SK-N-SH (cell line): ENCODE measurements around the gene KRT35.

Experiments used
- CHD2 ChIP-seq: fragments of 150-350 bp; IDR thresholded peaks from 2 replicates; pipeline ENCODE4 v1.6.1; 2018; ENCODE audit warnings: low read length; ENCODE audit not compliant: partially characterized antibody
- EP300 ChIP-seq, 2 experiments: IDR thresholded peaks; 2 replicates each; pipeline versions ENCODE4 v1.4.0 to v1.6.1; 2012; ENCODE audit warnings: borderline replicate concordance in 1 of 2, low read depth in 1 of 2, low read length in 1 of 2
- JUND ChIP-seq: IDR thresholded peaks from 2 replicates; pipeline ENCODE4 v1.4.0; 2012
- MAX ChIP-seq: IDR thresholded peaks from 2 replicates; pipeline ENCODE4 v1.4.0; 2012; ENCODE audit warnings: low read depth
- TF ChIP-seq, protein P1 (sequence below): fragments of 200-600 bp; sonication (generic); IDR thresholded peaks from 2 replicates; pipeline ENCODE4 v1.6.1; 2017; ENCODE audit warnings: antibody characterized with exemption, mild to moderate bottlenecking, moderate library complexity
- TF ChIP-seq, protein P2 (sequence below): IDR thresholded peaks from 2 replicates; pipeline ENCODE4; 2012
- TF ChIP-seq, protein P3 (sequence below): IDR thresholded peaks from 2 replicates; pipeline ENCODE4 v1.4.0; 2012; ENCODE audit warnings: low read depth, borderline replicate concordance

DNA sequence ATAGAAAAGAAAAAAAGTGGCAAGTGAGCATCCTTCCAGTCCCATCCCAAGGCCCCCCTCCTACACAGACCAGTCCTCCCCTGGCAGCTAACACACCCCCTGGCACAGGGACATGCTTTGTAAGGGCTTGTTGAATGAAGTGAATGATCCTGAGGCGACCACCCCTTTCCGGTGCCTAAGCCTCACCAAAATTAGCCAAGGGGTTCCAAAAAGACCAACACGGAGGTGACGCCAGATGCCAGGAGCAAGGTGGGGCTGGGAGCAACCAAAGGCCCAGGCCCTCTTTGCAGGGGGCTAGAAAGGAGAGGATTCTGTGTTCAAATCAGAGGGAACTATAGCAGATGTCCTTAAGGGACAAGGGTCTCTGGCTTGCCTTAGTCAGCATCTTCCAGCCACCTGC is 5.5 kb downstream of the KRT35 start:
- TF ChIP-seq EP300 (IDR thresholded peaks at IDR 0.05; ENCODE audit: borderline replicate concordance in 1 of 2, low read depth in 1 of 2, low read length in 1 of 2) (no peak), MAX (no peak), CHD2 (no peak), JUND (no peak)
- TF ChIP-seq, protein P1, sequence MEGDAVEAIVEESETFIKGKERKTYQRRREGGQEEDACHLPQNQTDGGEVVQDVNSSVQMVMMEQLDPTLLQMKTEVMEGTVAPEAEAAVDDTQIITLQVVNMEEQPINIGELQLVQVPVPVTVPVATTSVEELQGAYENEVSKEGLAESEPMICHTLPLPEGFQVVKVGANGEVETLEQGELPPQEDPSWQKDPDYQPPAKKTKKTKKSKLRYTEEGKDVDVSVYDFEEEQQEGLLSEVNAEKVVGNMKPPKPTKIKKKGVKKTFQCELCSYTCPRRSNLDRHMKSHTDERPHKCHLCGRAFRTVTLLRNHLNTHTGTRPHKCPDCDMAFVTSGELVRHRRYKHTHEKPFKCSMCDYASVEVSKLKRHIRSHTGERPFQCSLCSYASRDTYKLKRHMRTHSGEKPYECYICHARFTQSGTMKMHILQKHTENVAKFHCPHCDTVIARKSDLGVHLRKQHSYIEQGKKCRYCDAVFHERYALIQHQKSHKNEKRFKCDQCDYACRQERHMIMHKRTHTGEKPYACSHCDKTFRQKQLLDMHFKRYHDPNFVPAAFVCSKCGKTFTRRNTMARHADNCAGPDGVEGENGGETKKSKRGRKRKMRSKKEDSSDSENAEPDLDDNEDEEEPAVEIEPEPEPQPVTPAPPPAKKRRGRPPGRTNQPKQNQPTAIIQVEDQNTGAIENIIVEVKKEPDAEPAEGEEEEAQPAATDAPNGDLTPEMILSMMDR = no peak
- TF ChIP-seq, protein P2, sequence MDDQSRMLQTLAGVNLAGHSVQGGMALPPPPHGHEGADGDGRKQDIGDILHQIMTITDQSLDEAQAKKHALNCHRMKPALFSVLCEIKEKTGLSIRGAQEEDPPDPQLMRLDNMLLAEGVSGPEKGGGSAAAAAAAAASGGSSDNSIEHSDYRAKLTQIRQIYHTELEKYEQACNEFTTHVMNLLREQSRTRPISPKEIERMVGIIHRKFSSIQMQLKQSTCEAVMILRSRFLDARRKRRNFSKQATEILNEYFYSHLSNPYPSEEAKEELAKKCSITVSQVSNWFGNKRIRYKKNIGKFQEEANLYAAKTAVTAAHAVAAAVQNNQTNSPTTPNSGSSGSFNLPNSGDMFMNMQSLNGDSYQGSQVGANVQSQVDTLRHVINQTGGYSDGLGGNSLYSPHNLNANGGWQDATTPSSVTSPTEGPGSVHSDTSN = no peak
- TF ChIP-seq, protein P3, sequence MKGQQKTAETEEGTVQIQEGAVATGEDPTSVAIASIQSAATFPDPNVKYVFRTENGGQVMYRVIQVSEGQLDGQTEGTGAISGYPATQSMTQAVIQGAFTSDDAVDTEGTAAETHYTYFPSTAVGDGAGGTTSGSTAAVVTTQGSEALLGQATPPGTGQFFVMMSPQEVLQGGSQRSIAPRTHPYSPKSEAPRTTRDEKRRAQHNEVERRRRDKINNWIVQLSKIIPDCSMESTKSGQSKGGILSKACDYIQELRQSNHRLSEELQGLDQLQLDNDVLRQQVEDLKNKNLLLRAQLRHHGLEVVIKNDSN = no peak
